Hepatocyte (in vitro differentiated cells): ENCODE measurements around the gene ACAP3.

Experiments used
- CTCF ChIP-seq: fragments of 200-600 bp; sonication (generic); IDR thresholded peaks from 2 replicates; pipeline ENCODE4 v1.5.1; 2016; ENCODE audit warnings: antibody characterized with exemption, mild to moderate bottlenecking; ENCODE audit not compliant: poor library complexity
- EZH2 ChIP-seq: fragments of 200-600 bp; sonication (generic); IDR thresholded peaks from 2 replicates; pipeline ENCODE4 v1.6.1; 2016; ENCODE audit warnings: antibody characterized with exemption, mild to moderate bottlenecking, borderline replicate concordance

GRCh38 chr1:1338278-1338677, 30.5 kb upstream of the ACAP3 start:
- TF ChIP-seq CTCF (no peak), EZH2 (no peak)
